SK-N-SH treated with all-trans-retinoic acid at 6 μM for 48 hours (cell line): ENCODE results near the gene MED9.
A peak's percentile ranks its signal among the peaks of the same experiment; 100 is the strongest.

ENCODE experiments used
- ATAC-seq: fragments of 200-7000 bp; cut with Tn5 transposase; 3 replicates; pipeline ENCODE4 v1.9.1; 2020; ENCODE audit warnings: mild to moderate bottlenecking, moderate library complexity
- ARNTL ChIP-seq: fragments of 450-650 bp; formaldehyde crosslinking; IDR thresholded peaks from 2 replicates; pipeline ENCODE4 v1.5.0; 2020; ENCODE audit warnings: low read depth, mild to moderate bottlenecking, moderate library complexity, borderline replicate concordance
- BACH2 ChIP-seq: fragments of 250-450 bp; sonication (Bioruptor Pico); IDR thresholded peaks from 2 replicates; pipeline ENCODE4 v1.9.0; 2021; ENCODE audit warnings: mild to moderate bottlenecking, borderline replicate concordance
- CSDC2 ChIP-seq: fragments of 250-450 bp; sonication (Bioruptor Pico); IDR thresholded peaks from 2 replicates; pipeline ENCODE4 v1.5.0; 2020; ENCODE audit warnings: mild to moderate bottlenecking, moderate library complexity
- ISL1 ChIP-seq: fragments of 250-450 bp; sonication (Bioruptor Pico); IDR thresholded peaks from 2 replicates; pipeline ENCODE4 v2.1.2; 2022; ENCODE audit warnings: mild to moderate bottlenecking, moderate library complexity
- OSR1 ChIP-seq: fragments of 250-450 bp; sonication (Bioruptor Pico); IDR thresholded peaks from 2 replicates; pipeline ENCODE4 v1.8.0; 2022; ENCODE audit warnings: moderate library complexity, mild to moderate bottlenecking, inconsistent platforms
- PATZ1 ChIP-seq: fragments of 250-450 bp; sonication (Bioruptor Pico); IDR thresholded peaks from 2 replicates; pipeline ENCODE4 v1.8.0; 2020; ENCODE audit warnings: mild to moderate bottlenecking, moderate library complexity, borderline replicate concordance
- POU6F1 ChIP-seq: fragments of 250-450 bp; sonication (Bioruptor Pico); IDR thresholded peaks from 2 replicates; pipeline ENCODE4 v1.8.0; 2021; ENCODE audit warnings: low read depth, mild to moderate bottlenecking, moderate library complexity, borderline replicate concordance
- PPARA ChIP-seq: fragments of 250-450 bp; sonication (Bioruptor Pico); IDR thresholded peaks from 2 replicates; pipeline ENCODE4 v1.5.0; 2020; ENCODE audit warnings: mild to moderate bottlenecking, borderline replicate concordance
- SNAI2 ChIP-seq: fragments of 250-450 bp; sonication (Bioruptor Pico); IDR thresholded peaks from 2 replicates; pipeline ENCODE4 v1.5.0; 2020; ENCODE audit warnings: mild to moderate bottlenecking, moderate library complexity
- TCF4 ChIP-seq: fragments of 250-450 bp; sonication (Bioruptor Pico); IDR thresholded peaks from 2 replicates; pipeline ENCODE4 v1.8.0; 2021; ENCODE audit warnings: mild to moderate bottlenecking, moderate library complexity, borderline replicate concordance
- TOX ChIP-seq: fragments of 250-450 bp; sonication (Bioruptor Pico); IDR thresholded peaks from 2 replicates; pipeline ENCODE4 v1.8.0; 2021; ENCODE audit warnings: mild to moderate bottlenecking, moderate library complexity, borderline replicate concordance
- TSHZ2 ChIP-seq: fragments of 250-450 bp; sonication (Bioruptor Pico); IDR thresholded peaks from 2 replicates; pipeline ENCODE4 v1.5.0; 2020; ENCODE audit warnings: mild to moderate bottlenecking, moderate library complexity
- ZC3H10 ChIP-seq: fragments of 250-450 bp; sonication (Bioruptor Pico); IDR thresholded peaks from 2 replicates; pipeline ENCODE4 v1.5.1; 2021; ENCODE audit warnings: mild to moderate bottlenecking, moderate library complexity
- ZFP3 ChIP-seq: fragments of 250-450 bp; sonication (Bioruptor Pico); IDR thresholded peaks from 2 replicates; pipeline ENCODE4 v1.5.0; 2020; ENCODE audit warnings: mild to moderate bottlenecking, moderate library complexity
- ZFP30 ChIP-seq: fragments of 450-650 bp; formaldehyde crosslinking; IDR thresholded peaks from 2 replicates; pipeline ENCODE4 v1.5.0; 2022; ENCODE audit warnings: mild to moderate bottlenecking, moderate library complexity
- ZNF70 ChIP-seq: fragments of 450-650 bp; formaldehyde crosslinking; IDR thresholded peaks from 2 replicates; pipeline ENCODE4 v1.5.0; 2020; ENCODE audit warnings: mild to moderate bottlenecking, moderate library complexity
- ZNF8 ChIP-seq: fragments of 450-650 bp; formaldehyde crosslinking; IDR thresholded peaks from 2 replicates; pipeline ENCODE4 v1.5.0; 2020; ENCODE audit warnings: mild to moderate bottlenecking, moderate library complexity

Gene MED9

GRCh38 chr17:17496189-17497064 lies 19.6 kb downstream of the MED9 start, which contains the start of gene RASD1:
Gene RASD1 (minus strand): TSS chr17:17496395. CDS start chr17:17496181, 214 bp downstream.
- ATAC-seq, result peak; percentile 92
- TF ChIP-seq ZC3H10 (CRISPR knock-in tag) (no peak), SNAI2 (CRISPR knock-in tag) (no peak), PATZ1 (0 out of 2 replicates have a peak, but pooled peaks have one; percentile 70), TSHZ2 (0 out of 2 replicates have a peak, but pooled peaks have one; percentile 24), CSDC2 (CRISPR knock-in tag) (no peak), ZFP3 (peak; percentile 69; the same call in 1 of the 2 replicates)

- no peak for TF ChIP-seq ARNTL (CRISPR knock-in tag)
- no peak for TF ChIP-seq ZFP3
- no peak for TF ChIP-seq PATZ1
- TF ChIP-seq BACH2 (CRISPR knock-in tag), result no peak
- TF ChIP-seq ZFP30 (CRISPR knock-in tag), result no peak
- no peak for TF ChIP-seq CSDC2 (CRISPR knock-in tag)
- TF ChIP-seq ZNF70 (CRISPR knock-in tag), result no peak
- TF ChIP-seq TSHZ2, result no peak
- peak; percentile 7; the same call in 1 of the 3 replicates for ATAC-seq
Measured at GRCh38 chr17:17497065-17497844, 20.5 kb downstream of the MED9 start.

GRCh38 chr17:17497845-17498520 lies 21.2 kb downstream of the MED9 start:
- ATAC-seq, result no peak
- TF ChIP-seq TOX (CRISPR knock-in tag) (no peak), PATZ1 (no peak), ZC3H10 (CRISPR knock-in tag) (no peak), ZNF70 (CRISPR knock-in tag) (no peak), POU6F1 (no peak), TCF4 (CRISPR knock-in tag) (no peak), PPARA (CRISPR knock-in tag) (no peak), ZNF8 (CRISPR knock-in tag) (no peak), ISL1 (CRISPR knock-in tag) (no peak), OSR1 (CRISPR knock-in tag) (no peak), ARNTL (CRISPR knock-in tag) (no peak)
